Activated CD8-positive, alpha-beta memory T cell treated with anti-CD3 and anti-CD28 coated beads, Interleukin-2, amount 10 ng/mL, durations not matched to agents 7 days and 5 days (primary cell): ENCODE results near the gene CD1E. TPM values are rescaled to one million over a fixed set of nuclear protein-coding genes. Genes with fewer than 3 reads are reported as not detected.
"Not testable (repeated sequence)": the region's sequence is repeated elsewhere in the genome, so short reads cannot be mapped to it uniquely, and the experiment has no call there.

Experiments used
- ATAC-seq: fragments of 150-1000 bp; cut with Tn5 transposase; one replicate; pipeline ENCODE4 v1.10.0; 2021; ENCODE audit warnings: moderate library complexity
- CTCF ChIA-PET: fragments of 350-600 bp; sonication (Branson Sonifier 250); formaldehyde crosslinking; loops from one replicate; lab custom pipeline; 2021; ENCODE audit warnings: antibody characterized with exemption; lab: Charles Lee
- DNase-seq: peaks from one replicate; pipeline ENCODE4 v3.0.0-alpha.2; 2020
- H3K27ac Mint-ChIP-seq: one replicate; pipeline ENCODE4 v1.8.0; 2021; ENCODE audit warnings: mild to moderate bottlenecking, mixed read lengths
- H3K27me3 Mint-ChIP-seq: one replicate; pipeline ENCODE4 v1.8.0; 2021; ENCODE audit warnings: mixed read lengths
- H3K36me3 Mint-ChIP-seq: one replicate; pipeline ENCODE4 v1.8.0; 2021; ENCODE audit warnings: mild to moderate bottlenecking, mixed read lengths
- H3K4me1 Mint-ChIP-seq: one replicate; pipeline ENCODE4 v1.8.0; 2021; ENCODE audit warnings: mixed read lengths
- H3K4me3 Mint-ChIP-seq: one replicate; pipeline ENCODE4 v1.8.0; 2021; ENCODE audit warnings: mild to moderate bottlenecking, moderate library complexity, mixed read lengths
- H3K9me3 Mint-ChIP-seq: one replicate; pipeline ENCODE4 v1.8.0; 2022; ENCODE audit warnings: low read depth, mixed read lengths
- total RNA-seq, 2 experiments: library from RNA; stranded (reverse); gene quantifications; one replicate each; pipeline ENCODE4 v1.2.3, GENCODE V29; 2021

Gene CD1E
- total RNA-seq, 2 experiments from 2014 or later: not detected

DNA sequence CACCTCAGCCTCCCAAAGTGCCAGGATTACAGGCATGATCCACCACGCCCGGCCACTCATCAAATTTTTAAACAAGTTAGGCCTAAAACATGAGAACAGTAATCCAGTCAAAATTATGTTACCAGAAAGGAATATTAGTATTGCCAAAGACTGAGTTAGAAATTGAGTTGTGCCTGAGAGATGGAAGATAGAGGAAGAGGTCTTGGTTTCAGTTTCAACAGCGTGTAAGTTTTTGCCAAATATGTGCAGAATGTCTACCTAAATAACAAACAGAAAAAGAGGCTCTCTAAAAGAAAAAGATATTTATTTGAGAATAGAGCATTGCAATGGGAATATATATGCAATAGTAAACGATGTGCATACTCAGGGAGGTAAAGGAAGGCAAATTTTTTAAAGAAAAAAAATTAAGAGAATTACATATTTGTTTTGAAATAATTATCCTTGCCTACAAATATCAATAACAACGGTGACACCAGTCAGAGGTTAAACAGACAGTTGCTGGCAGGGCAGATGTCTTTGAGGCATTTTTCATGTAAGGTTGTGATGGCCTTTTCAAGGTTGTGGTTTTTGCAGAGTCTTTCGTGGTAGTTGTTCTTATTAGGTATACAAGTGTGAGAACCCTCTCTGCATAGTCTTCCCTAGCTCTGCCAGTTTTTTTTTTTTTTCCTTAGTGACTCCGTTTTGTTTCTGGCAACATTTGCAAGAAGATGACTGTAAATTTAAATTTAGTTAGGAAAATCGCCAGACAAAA is 20.1 kb upstream of the CD1E start:
- Mint-ChIP-seq H3K9me3 (no peaks in the 10 kb centered on the region), H3K27me3 (peaks cover 4% of the 10 kb centered on the region), H3K4me3 (peak overlapping the region; percentile 0), H3K4me1 (peaks cover 13% of the 10 kb centered on the region), H3K27ac (no peak overlapping the region), H3K36me3 (no peaks in the 10 kb centered on the region)
- ATAC-seq: no peak
- CTCF ChIA-PET: no interaction called here
- no peak for DNase-seq

DNA sequence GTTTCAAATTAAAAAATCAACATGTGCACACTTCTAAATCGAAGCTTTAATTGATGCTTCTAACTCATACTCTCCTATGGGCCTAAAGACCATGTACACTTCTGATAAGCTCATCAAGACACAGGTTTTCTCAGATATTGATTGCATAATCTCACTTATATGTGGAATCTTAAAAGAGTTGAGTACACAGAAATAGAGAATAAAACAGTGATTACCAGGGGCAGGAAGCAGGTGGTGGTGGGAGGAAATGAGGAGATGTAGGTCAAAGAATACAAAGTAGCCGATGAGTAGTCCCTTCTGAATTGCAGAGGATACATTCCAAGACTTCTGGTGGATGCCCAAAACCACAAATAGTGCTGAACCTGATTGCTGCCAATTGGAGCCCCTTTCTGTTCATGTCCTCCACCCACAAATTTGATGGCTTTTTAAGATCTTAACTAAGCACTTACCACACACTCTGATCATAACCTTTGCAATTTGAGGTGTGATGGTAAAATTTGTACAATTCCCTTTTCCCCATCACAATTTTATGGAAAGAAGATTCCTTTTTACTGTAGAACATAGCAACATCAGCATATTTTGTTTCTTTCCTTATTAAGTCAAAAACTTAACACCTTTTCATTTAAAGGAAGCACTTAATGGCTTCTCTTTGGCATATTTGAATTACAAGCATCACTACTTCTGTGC is 19.0 kb upstream of the CD1E start:
- H3K27me3 Mint-ChIP-seq: peaks cover 6% of the 10 kb centered on the region
- H3K9me3 Mint-ChIP-seq: no peaks in the 10 kb centered on the region
- no peak for ATAC-seq
- H3K27ac Mint-ChIP-seq: no peak overlapping the region
- CTCF ChIA-PET: no interaction called here
- peaks cover 13% of the 10 kb centered on the region for H3K4me1 Mint-ChIP-seq
- no peak overlapping the region for H3K4me3 Mint-ChIP-seq
- no peak for DNase-seq
- no peaks in the 10 kb centered on the region for H3K36me3 Mint-ChIP-seq

DNA sequence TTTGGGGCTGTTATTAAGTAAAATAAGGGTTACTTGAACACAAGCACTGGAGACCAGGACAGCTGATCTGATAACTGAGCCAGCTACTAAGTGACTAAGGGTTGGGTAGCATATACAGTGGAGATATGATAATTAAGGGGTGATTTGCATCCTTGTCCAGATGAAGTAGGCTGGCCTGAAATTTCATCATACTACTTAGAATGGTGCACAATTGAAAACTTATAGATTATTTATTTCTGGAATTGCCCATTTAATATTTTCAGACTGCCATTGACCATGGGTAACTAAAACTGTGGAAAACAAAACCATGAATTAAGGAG is 18.5 kb upstream of the CD1E start:
- CTCF ChIA-PET: no interaction called here
- Mint-ChIP-seq H3K4me3 (no peak overlapping the region), H3K27ac (no peak overlapping the region), H3K9me3 (no peaks in the 10 kb centered on the region), H3K36me3 (no peaks in the 10 kb centered on the region), H3K4me1 (peaks cover 13% of the 10 kb centered on the region), H3K27me3 (peaks cover 6% of the 10 kb centered on the region)
- no peak for DNase-seq
- no peak for ATAC-seq

DNA sequence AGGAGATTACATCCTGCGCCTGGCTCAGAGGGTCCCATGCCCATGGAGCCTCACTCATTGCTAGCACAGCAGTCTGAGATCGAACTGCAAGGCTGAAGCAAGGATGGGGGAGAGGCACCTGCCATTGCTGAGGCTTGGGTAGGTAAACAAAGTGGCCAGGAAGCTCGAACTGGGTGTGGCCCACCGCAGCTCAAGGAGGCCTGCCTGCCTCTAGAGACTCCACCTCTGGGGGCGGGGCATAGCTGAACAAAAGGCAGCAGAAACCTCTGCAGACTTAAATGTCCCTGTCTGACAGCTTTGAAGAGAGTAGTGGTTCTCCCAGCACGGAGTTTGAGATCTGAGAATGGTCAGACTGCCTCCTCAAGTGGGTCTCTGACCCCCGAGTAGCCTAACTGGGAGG is 17.3 kb upstream of the CD1E start:
- peak; percentile 53 for DNase-seq
- H3K27me3 Mint-ChIP-seq, H3K9me3 Mint-ChIP-seq, CTCF ChIA-PET, H3K36me3 Mint-ChIP-seq, H3K27ac Mint-ChIP-seq, H3K4me3 Mint-ChIP-seq, ATAC-seq: not testable (repeated sequence)
- H3K4me1 Mint-ChIP-seq: peaks cover 13% of the 10 kb centered on the region

DNA sequence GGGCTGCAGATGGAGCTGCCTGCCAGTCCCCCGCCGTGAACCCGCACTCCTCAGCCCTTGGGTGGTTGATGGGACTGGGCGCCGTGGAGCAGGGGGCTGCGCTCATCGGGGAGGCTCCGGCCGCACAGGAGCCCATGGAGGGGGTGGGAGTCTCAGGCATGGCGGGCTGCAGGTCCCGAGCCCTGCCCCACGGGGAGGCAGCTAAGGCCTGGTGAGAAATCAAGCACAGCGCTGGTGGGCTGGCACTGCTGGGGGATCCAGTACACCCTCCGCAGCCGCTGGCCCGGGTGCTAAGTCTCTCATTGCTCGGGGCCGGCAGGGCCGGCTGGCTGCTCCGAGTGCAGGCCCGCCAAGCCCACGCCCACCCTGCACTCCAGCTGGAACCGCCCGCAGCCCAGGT is 4.7 kb upstream of the CD1E start:
- H3K4me3 Mint-ChIP-seq, H3K9me3 Mint-ChIP-seq, H3K36me3 Mint-ChIP-seq, ATAC-seq, CTCF ChIA-PET, DNase-seq, H3K27me3 Mint-ChIP-seq, H3K27ac Mint-ChIP-seq, H3K4me1 Mint-ChIP-seq: not testable (repeated sequence)

DNA sequence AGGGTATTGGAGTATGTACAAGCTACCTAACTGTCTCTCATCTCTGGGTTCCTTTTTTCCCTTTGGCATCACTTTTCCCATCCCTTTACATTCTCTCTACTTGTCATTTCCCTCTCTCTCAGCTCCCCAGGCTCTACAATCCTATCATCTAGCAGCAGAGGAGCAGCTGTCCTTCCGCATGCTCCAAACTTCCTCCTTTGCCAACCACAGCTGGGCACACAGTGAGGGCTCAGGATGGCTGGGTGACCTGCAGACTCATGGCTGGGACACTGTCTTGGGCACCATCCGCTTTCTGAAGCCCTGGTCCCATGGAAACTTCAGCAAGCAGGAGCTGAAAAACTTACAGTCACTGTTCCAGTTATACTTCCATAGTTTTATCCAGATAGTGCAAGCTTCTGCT is 561 bp downstream of the CD1E start:
- Mint-ChIP-seq H3K4me3 (no peak overlapping the region), H3K36me3 (no peaks in the 10 kb centered on the region), H3K9me3 (no peaks in the 10 kb centered on the region), H3K27me3 (peaks cover 20% of the 10 kb centered on the region), H3K4me1 (no peaks in the 10 kb centered on the region), H3K27ac (no peak overlapping the region)
- ATAC-seq: no peak
- CTCF ChIA-PET: no interaction called here
- DNase-seq: no peak

DNA sequence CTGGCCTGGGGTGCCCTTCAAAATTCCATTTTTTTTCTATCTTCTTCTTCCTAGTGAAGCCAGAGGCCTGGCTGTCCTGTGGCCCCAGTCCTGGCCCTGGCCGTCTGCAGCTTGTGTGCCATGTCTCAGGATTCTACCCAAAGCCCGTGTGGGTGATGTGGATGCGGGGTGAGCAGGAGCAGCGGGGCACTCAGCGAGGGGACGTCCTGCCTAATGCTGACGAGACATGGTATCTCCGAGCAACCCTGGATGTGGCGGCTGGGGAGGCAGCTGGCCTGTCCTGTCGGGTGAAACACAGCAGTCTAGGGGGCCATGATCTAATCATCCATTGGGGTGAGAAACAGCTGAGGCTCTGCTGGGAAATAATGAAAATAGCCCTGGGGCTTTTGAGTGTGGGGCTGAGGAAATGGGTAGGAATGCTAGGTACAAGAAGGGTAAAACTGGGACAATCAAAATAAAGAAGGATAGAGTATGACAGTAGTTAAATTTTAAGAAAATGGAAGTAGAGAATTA is 2.1 kb downstream of the CD1E start:
- Mint-ChIP-seq H3K4me3 (no peak overlapping the region), H3K27me3 (peaks cover 20% of the 10 kb centered on the region), H3K4me1 (no peaks in the 10 kb centered on the region), H3K27ac (no peak overlapping the region), H3K9me3 (no peaks in the 10 kb centered on the region), H3K36me3 (no peaks in the 10 kb centered on the region)
- ATAC-seq (no peak), DNase-seq (no peak)
- CTCF ChIA-PET: no interaction called here

DNA sequence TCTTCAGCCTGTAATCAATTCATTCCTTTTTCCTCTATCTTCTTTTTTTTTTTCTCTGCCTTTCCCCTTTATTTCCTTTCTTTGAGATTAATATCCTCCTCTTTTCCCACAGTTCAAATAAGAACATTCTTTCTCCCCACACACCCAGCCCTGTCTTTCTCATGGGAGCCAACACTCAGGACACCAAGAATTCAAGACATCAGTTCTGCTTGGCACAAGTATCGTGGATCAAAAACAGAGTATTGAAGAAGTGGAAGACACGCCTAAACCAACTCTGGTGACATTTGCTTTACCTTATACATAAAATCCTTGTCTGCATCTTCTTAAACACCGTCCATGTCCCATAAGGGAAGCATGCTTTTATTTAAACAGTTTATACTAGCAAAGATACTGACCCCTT is 2.9 kb downstream of the CD1E start:
- DNase-seq (no peak), ATAC-seq (no peak)
- CTCF ChIA-PET: no interaction called here
- H3K27ac Mint-ChIP-seq: no peak overlapping the region
- no peaks in the 10 kb centered on the region for H3K4me1 Mint-ChIP-seq
- peaks cover 20% of the 10 kb centered on the region for H3K27me3 Mint-ChIP-seq
- H3K9me3 Mint-ChIP-seq: no peaks in the 10 kb centered on the region
- H3K36me3 Mint-ChIP-seq: no peaks in the 10 kb centered on the region
- no peak overlapping the region for H3K4me3 Mint-ChIP-seq

DNA sequence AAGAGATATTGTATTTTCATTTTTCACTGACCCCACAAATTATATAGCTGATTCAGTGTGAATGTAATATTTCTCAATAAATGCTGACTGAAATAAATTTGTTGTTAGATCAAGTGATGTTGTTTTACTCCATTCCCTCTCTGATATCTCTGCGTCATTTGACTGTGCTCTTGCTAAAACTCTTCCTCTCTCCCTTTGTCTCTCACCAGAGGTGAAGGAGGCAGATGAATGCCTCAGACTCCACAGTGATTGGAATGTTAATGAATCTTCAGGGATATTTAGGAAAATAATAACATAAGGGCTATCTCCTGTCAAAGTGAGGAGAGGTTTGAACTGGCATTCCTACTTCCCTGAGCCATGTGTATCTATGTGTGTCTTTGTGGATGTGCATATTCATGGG is 3.7 kb downstream of the CD1E start:
- H3K27me3 Mint-ChIP-seq: peaks cover 20% of the 10 kb centered on the region
- no peak overlapping the region for H3K27ac Mint-ChIP-seq
- H3K36me3 Mint-ChIP-seq: no peaks in the 10 kb centered on the region
- H3K9me3 Mint-ChIP-seq: no peaks in the 10 kb centered on the region
- ATAC-seq (no peak), DNase-seq (no peak)
- CTCF ChIA-PET: no interaction called here
- H3K4me3 Mint-ChIP-seq: no peak overlapping the region
- no peaks in the 10 kb centered on the region for H3K4me1 Mint-ChIP-seq

DNA sequence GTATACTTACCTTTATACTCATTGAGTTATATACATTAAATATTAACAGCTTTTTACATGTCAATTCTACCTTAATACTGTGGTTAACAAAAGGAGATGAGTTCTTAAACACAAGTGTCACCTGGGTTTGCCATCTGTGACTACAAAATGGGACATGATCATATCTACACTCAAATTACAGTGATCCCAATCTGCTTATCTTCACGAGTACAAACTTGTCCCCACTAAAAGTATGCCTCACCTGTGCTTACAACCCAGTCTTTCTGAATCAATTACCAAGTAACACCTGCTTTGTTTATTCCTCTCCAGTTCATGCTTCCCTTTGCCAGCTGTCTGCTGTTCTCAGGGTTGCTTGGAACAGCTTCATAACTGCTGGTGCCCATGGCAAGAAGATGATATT is 8.8 kb downstream of the CD1E start:
- no peak for ATAC-seq
- Mint-ChIP-seq H3K4me3 (no peak overlapping the region), H3K27ac (no peak overlapping the region), H3K36me3 (no peaks in the 10 kb centered on the region), H3K4me1 (no peaks in the 10 kb centered on the region), H3K27me3 (peaks cover 3% of the 10 kb centered on the region), H3K9me3 (no peaks in the 10 kb centered on the region)
- DNase-seq: no peak
- CTCF ChIA-PET: no interaction called here

DNA sequence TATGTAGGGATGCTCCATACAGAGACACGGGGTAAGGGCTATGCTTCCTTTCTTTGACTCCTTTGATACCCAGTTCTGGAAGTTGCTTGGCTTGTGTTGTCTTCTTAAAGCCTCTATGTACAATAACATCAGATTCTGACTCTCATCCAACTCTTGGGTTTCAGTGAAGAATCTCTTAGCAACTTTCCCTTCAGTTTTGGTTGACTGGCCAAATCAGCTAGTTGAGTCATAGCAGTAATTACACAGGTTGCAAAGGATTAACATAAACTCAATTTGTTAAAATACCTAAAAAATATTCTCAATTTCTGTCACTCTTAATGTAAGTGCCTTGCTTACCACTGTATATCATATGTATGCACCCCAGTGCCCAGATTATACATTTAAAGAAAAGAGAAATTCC is 9.2 kb downstream of the CD1E start:
- CTCF ChIA-PET: no interaction called here
- no peaks in the 10 kb centered on the region for H3K36me3 Mint-ChIP-seq
- H3K4me1 Mint-ChIP-seq: no peaks in the 10 kb centered on the region
- DNase-seq (no peak), ATAC-seq (no peak)
- no peak overlapping the region for H3K4me3 Mint-ChIP-seq
- H3K27ac Mint-ChIP-seq: no peak overlapping the region
- no peaks in the 10 kb centered on the region for H3K9me3 Mint-ChIP-seq
- H3K27me3 Mint-ChIP-seq: peaks cover 3% of the 10 kb centered on the region

DNA sequence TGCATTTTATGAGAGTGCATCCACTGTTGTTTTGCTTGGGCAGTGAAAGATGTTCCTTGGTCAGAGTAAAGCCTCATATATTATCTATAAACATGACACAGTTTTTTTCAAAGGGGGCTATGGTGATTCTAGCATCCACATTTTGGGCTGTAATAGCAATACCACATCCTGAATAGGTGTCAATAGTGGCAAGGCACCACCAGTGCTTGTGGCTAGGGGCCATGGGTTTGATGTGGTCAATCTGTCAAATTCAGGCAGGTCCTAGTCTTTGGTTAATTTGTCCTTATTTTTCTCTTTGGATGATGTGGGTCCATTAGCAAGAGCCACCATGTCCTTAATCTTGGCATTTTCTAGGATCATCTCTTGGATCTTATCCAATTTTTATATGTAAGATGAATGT is 13.1 kb downstream of the CD1E start:
- no peak for DNase-seq
- no peak overlapping the region for H3K27ac Mint-ChIP-seq
- no peak for ATAC-seq
- no peaks in the 10 kb centered on the region for H3K4me1 Mint-ChIP-seq
- no peaks in the 10 kb centered on the region for H3K36me3 Mint-ChIP-seq
- H3K4me3 Mint-ChIP-seq: no peak overlapping the region
- peaks cover 2% of the 10 kb centered on the region for H3K9me3 Mint-ChIP-seq
- CTCF ChIA-PET: no interaction called here
- peaks cover 3% of the 10 kb centered on the region for H3K27me3 Mint-ChIP-seq

DNA sequence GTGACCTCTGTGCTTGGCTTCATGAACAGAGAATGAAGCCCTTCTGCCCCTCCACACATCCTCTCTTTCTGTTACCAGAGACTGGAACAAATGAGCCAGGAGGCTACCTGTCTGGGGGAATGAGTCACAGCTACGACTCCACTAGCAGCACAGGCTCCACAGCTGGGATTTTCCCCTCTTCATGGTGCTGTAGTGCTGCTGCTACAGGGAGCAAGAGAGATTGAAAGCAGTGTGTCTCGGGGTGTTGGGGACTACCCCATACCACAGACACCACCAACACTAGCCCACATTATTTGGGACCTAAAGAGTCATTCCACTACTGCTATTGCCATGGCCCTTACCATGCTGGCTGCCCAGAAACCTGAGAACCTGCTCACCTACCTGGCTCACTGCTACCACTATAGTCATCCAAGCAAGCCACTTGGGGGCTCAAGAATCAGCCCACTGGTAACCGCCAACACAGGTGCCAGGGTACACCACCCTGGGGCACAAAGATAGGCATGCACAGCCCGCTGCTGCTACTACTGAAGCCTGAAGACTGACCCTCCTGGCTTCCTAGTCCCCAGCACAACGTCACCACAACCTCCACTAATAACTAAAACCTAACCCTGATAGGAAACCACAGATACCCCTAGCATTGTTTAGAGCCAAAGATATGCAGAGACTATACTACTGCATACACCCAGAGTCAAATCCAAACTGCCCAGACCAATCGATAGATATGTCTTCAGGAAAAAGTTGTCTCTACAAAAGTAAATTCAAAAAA is 17.7 kb downstream of the CD1E start:
- DNase-seq: no peak
- CTCF ChIA-PET: no interaction called here
- H3K27me3 Mint-ChIP-seq: peaks cover 9% of the 10 kb centered on the region
- H3K27ac Mint-ChIP-seq: no peak overlapping the region
- H3K4me1 Mint-ChIP-seq: no peaks in the 10 kb centered on the region
- H3K9me3 Mint-ChIP-seq: peaks cover 6% of the 10 kb centered on the region
- no peak overlapping the region for H3K4me3 Mint-ChIP-seq
- H3K36me3 Mint-ChIP-seq: no peaks in the 10 kb centered on the region
- no peak for ATAC-seq

DNA sequence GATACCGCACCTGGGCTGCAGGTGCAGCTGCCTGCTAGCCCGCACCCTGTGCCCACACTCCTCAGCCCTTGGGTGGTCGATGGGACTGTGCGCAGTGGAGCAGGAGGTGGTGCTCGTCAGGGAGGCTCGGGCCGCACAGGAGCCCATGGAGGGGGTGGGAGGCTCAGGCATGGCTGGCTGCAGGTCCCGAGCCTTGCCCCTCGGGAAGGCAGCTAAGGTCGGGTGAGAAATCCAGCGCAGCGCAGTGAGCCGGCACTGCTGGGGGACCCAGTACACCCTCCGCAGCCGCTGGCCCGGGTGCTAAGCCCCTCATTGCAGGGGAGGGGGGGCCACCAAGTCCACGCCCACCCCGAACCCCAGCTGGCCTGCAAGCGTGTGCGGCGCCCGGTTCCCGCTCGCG is 20.4 kb downstream of the CD1E start:
- H3K4me3 Mint-ChIP-seq, CTCF ChIA-PET, ATAC-seq, H3K27ac Mint-ChIP-seq, DNase-seq, H3K36me3 Mint-ChIP-seq, H3K9me3 Mint-ChIP-seq, H3K4me1 Mint-ChIP-seq: not testable (repeated sequence)
- peaks cover 28% of the 10 kb centered on the region for H3K27me3 Mint-ChIP-seq
